WTC11 (cell line): Measurements from ENCODE around the gene KCNMA1. TPM values are rescaled to one million over a fixed set of nuclear protein-coding genes. Genes with fewer than 3 reads are reported as not detected.

ENCODE experiments used
- ATAC-seq: fragments of 200-7000 bp; cut with Tn5 transposase; 2 replicates; pipeline ENCODE4 v1.10.0; 2021; ENCODE audit warnings: mild to moderate bottlenecking, moderate library complexity
- CTCF ChIA-PET: fragments of 300-600 bp; sonication (Branson Sonifier 250); formaldehyde crosslinking; loops from one replicate; lab custom pipeline; 2021; ENCODE audit warnings: antibody characterized with exemption; lab: Charles Lee
- POLR2A ChIA-PET: fragments of 350-600 bp; sonication (Branson Sonifier 250); formaldehyde crosslinking; loops from one replicate; lab custom pipeline; 2021; ENCODE audit warnings: antibody characterized with exemption; lab: Charles Lee
- DNase-seq: peaks from one replicate; pipeline ENCODE4 v3.0.0; 2021; ENCODE audit warnings: low spot score
- H3K27ac Mint-ChIP-seq: 2 replicates; pipeline ENCODE4 v1.8.0; 2021; ENCODE audit warnings: mixed read lengths
- H3K27me3 Mint-ChIP-seq: 2 replicates; pipeline ENCODE4 v1.8.0; 2021; ENCODE audit warnings: low read depth, mild to moderate bottlenecking, moderate library complexity, mixed read lengths
- H3K36me3 Mint-ChIP-seq: 2 replicates; pipeline ENCODE4 v1.8.0; 2021; ENCODE audit warnings: mixed read lengths
- H3K4me1 Mint-ChIP-seq: 2 replicates; pipeline ENCODE4 v1.8.0; 2022; ENCODE audit warnings: mixed read lengths
- H3K4me3 Mint-ChIP-seq: 2 replicates; pipeline ENCODE4 v1.8.0; 2021; ENCODE audit warnings: mild to moderate bottlenecking, moderate library complexity, mixed read lengths
- H3K9me3 Mint-ChIP-seq: 2 replicates; pipeline ENCODE4 v1.8.0; 2021; ENCODE audit warnings: mixed read lengths
- ATF2 ChIP-seq: sonication (generic); formaldehyde crosslinking; IDR thresholded peaks from 2 replicates; pipeline ENCODE4 v1.8.1; 2022; ENCODE audit warnings: low read depth, missing genetic modification reagents, borderline replicate concordance
- CDX4 ChIP-seq: fragments of 250-450 bp; sonication (Bioruptor Pico); IDR thresholded peaks from 2 replicates; pipeline ENCODE4 v1.9.0; 2021; ENCODE audit warnings: moderate library complexity, mild to moderate bottlenecking, inconsistent platforms, borderline replicate concordance
- ELF4 ChIP-seq: sonication (generic); formaldehyde crosslinking; IDR thresholded peaks from 2 replicates; pipeline ENCODE4 v1.8.1; 2022; ENCODE audit warnings: low read depth, mild to moderate bottlenecking, moderate library complexity, missing genetic modification reagents
- ERG ChIP-seq: fragments of 250-450 bp; sonication (Bioruptor Pico); IDR thresholded peaks from 2 replicates; pipeline ENCODE4 v1.8.0; 2021; ENCODE audit warnings: mild to moderate bottlenecking
- FOXK1 ChIP-seq: sonication (generic); formaldehyde crosslinking; IDR thresholded peaks from 2 replicates; pipeline ENCODE4 v1.8.0; 2022; ENCODE audit warnings: mild to moderate bottlenecking, moderate library complexity, missing genetic modification reagents
- FOXP4 ChIP-seq: sonication (generic); formaldehyde crosslinking; IDR thresholded peaks from 2 replicates; pipeline ENCODE4 v1.8.0; 2022; ENCODE audit warnings: mild to moderate bottlenecking, missing genetic modification reagents
- GABPB1 ChIP-seq: sonication (generic); formaldehyde crosslinking; IDR thresholded peaks from 2 replicates; pipeline ENCODE4 v1.8.1; 2023; ENCODE audit warnings: mild to moderate bottlenecking, missing genetic modification reagents
- JAZF1 ChIP-seq: fragments of 250-450 bp; sonication (Bioruptor Pico); IDR thresholded peaks from 2 replicates; pipeline ENCODE4 v1.9.0; 2021; ENCODE audit warnings: moderate library complexity, mild to moderate bottlenecking, inconsistent platforms
- NFE2L1 ChIP-seq: sonication (generic); formaldehyde crosslinking; IDR thresholded peaks from 2 replicates; pipeline ENCODE4 v1.8.1; 2023; ENCODE audit warnings: missing genetic modification reagents
- NR3C1 ChIP-seq: sonication (generic); formaldehyde crosslinking; conservative IDR thresholded peaks from 2 replicates; pipeline ENCODE4 v1.8.1; 2023; ENCODE audit warnings: low read depth, mild to moderate bottlenecking, missing genetic modification reagents
- RELA ChIP-seq: sonication (generic); formaldehyde crosslinking; IDR thresholded peaks from 2 replicates; pipeline ENCODE4 v1.8.1; 2022; ENCODE audit warnings: missing genetic modification reagents, mild to moderate bottlenecking, borderline replicate concordance
- SOX15 ChIP-seq: fragments of 250-450 bp; sonication (Bioruptor Pico); IDR thresholded peaks from 2 replicates; pipeline ENCODE4 v1.9.0; 2021; ENCODE audit warnings: mild to moderate bottlenecking
- ZNF121 ChIP-seq: sonication (generic); formaldehyde crosslinking; IDR thresholded peaks from 2 replicates; pipeline ENCODE4 v1.8.0; 2023; ENCODE audit warnings: missing genetic modification reagents
- ZNF219 ChIP-seq: sonication (generic); formaldehyde crosslinking; IDR thresholded peaks from 2 replicates; pipeline ENCODE4 v1.8.0; 2023; ENCODE audit warnings: missing genetic modification reagents, mild to moderate bottlenecking, borderline replicate concordance
- total RNA-seq: library from RNA; stranded (reverse); gene quantifications from 3 replicates; pipeline ENCODE4 v1.2.3, GENCODE V29; 2021
- TF ChIP-seq, protein P1 (sequence below): sonication (generic); formaldehyde crosslinking; IDR thresholded peaks from 2 replicates; pipeline ENCODE4 v1.8.0; 2022; ENCODE audit warnings: mild to moderate bottlenecking, missing genetic modification reagents
- TF ChIP-seq, protein P2 (sequence below): sonication (generic); formaldehyde crosslinking; IDR thresholded peaks from 2 replicates; pipeline ENCODE4 v1.8.1; 2023; ENCODE audit warnings: mild to moderate bottlenecking, missing genetic modification reagents, moderate library complexity
- TF ChIP-seq, protein P3 (sequence below): sonication (generic); formaldehyde crosslinking; IDR thresholded peaks from 2 replicates; pipeline ENCODE4 v1.8.1; 2023; ENCODE audit warnings: mild to moderate bottlenecking, missing genetic modification reagents
- TF ChIP-seq, protein P4 (sequence below): sonication (generic); formaldehyde crosslinking; IDR thresholded peaks from 2 replicates; pipeline ENCODE4 v1.8.1; 2023; ENCODE audit warnings: mild to moderate bottlenecking, missing genetic modification reagents, moderate library complexity
- TF ChIP-seq, protein P5 (sequence below): fragments of 250-450 bp; sonication (Bioruptor Pico); IDR thresholded peaks from 2 replicates; pipeline ENCODE4 v1.9.0; 2021; ENCODE audit warnings: mild to moderate bottlenecking, borderline replicate concordance

KCNMA1 gene
- total RNA-seq, 1 experiment from 2014 or later = 7.3 TPM

DNA sequence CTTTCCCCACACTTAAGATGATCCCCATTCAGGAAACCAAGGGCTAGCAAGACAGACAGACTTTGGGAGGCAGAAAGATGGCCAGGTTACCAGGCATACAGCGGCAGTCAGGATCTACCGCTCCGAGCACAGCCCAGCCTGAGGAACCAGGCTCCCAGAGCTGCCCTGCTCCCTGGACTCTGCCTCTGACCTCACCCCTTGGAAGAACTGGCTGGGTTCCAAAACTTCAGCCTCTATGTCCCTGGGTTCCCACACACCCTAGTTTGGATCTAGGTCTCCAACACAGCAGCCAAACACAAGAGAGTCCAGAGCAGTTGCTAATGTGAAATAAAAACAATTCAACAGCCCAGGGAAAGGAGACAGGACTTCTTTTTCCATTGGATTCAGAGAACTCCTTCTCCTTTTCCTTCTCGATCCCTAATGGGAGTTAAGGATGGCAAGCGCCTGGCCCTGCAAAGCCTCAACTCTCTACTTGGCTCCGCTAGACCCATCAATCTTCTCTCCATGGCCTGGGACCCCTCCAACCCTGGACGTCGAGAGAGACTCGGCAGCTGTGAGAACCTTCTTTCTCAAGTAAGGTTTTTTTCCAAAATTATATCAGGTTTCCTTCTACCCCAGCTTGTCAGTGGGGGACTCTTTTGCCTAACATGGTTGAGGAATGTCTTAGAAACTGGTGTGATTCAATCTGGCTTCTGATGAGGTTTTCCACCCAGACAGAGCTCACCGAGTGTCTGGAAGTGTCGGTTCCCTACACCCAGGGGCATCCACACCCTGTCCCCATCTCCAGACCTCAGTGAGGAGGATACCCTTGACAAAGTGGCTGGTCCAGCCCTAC lies 219.6 kb downstream of the KCNMA1 start:
- H3K27me3 Mint-ChIP-seq = no peaks in the 10 kb centered on the region
- no peak overlapping the region for H3K4me3 Mint-ChIP-seq
- POLR2A ChIA-PET = no interaction called here
- no peak for TF ChIP-seq SOX15 (CRISPR knock-in tag)
- TF ChIP-seq ERG (CRISPR knock-in tag) = no peak
- TF ChIP-seq, all 79 proteins: peak for 0
- H3K4me1 Mint-ChIP-seq = peaks cover 9% of the 10 kb centered on the region; the same call in 1 of the 2 replicates
- DNase-seq (no peak), ATAC-seq (no peak)
- no peaks in the 10 kb centered on the region for H3K36me3 Mint-ChIP-seq
- no peaks in the 10 kb centered on the region for H3K9me3 Mint-ChIP-seq
- H3K27ac Mint-ChIP-seq = no peak overlapping the region
- CTCF ChIA-PET = interaction anchor here (2.0 kb wide), 1 partner anchor 11 kb away, joined by 9 read pairs; no protein-coding TSS in a partner anchor

GRCh38 chr10:77417359-77417758 lies 220.2 kb downstream of the KCNMA1 start:
- no peaks in the 10 kb centered on the region for H3K27me3 Mint-ChIP-seq
- DNase-seq = no peak
- ATAC-seq = no peak
- POLR2A ChIA-PET = no interaction called here
- H3K27ac Mint-ChIP-seq = no peak overlapping the region
- peaks cover 9% of the 10 kb centered on the region; the same call in 1 of the 2 replicates for H3K4me1 Mint-ChIP-seq
- H3K36me3 Mint-ChIP-seq = no peaks in the 10 kb centered on the region
- CTCF ChIA-PET = interaction anchor here (5.5 kb wide), 1 partner anchor 11 kb away, joined by 26 read pairs; no protein-coding TSS in a partner anchor
- H3K9me3 Mint-ChIP-seq = no peaks in the 10 kb centered on the region
- no peak overlapping the region for H3K4me3 Mint-ChIP-seq
- TF ChIP-seq, protein P1, sequence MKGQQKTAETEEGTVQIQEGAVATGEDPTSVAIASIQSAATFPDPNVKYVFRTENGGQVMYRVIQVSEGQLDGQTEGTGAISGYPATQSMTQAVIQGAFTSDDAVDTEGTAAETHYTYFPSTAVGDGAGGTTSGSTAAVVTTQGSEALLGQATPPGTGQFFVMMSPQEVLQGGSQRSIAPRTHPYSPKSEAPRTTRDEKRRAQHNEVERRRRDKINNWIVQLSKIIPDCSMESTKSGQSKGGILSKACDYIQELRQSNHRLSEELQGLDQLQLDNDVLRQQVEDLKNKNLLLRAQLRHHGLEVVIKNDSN = no peak
- TF ChIP-seq JAZF1 (no peak), ZNF121 (CRISPR knock-in tag) (no peak), ZNF219 (no peak), FOXK1 (CRISPR knock-in tag) (no peak), GABPB1 (CRISPR knock-in tag) (no peak), FOXP4 (CRISPR knock-in tag) (no peak), CDX4 (CRISPR knock-in tag) (no peak), ELF4 (CRISPR knock-in tag) (no peak), RELA (CRISPR knock-in tag) (no peak), NFE2L1 (CRISPR knock-in tag) (no peak), NR3C1 (CRISPR knock-in tag) (no peak), ATF2 (CRISPR knock-in tag) (no peak)
- TF ChIP-seq, protein P2, sequence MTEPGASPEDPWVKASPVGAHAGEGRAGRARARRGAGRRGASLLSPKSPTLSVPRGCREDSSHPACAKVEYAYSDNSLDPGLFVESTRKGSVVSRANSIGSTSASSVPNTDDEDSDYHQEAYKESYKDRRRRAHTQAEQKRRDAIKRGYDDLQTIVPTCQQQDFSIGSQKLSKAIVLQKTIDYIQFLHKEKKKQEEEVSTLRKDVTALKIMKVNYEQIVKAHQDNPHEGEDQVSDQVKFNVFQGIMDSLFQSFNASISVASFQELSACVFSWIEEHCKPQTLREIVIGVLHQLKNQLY (CRISPR knock-in tag) = no peak
- TF ChIP-seq, protein P3, sequence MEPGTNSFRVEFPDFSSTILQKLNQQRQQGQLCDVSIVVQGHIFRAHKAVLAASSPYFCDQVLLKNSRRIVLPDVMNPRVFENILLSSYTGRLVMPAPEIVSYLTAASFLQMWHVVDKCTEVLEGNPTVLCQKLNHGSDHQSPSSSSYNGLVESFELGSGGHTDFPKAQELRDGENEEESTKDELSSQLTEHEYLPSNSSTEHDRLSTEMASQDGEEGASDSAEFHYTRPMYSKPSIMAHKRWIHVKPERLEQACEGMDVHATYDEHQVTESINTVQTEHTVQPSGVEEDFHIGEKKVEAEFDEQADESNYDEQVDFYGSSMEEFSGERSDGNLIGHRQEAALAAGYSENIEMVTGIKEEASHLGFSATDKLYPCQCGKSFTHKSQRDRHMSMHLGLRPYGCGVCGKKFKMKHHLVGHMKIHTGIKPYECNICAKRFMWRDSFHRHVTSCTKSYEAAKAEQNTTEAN (CRISPR knock-in tag) = no peak
- TF ChIP-seq, protein P4, sequence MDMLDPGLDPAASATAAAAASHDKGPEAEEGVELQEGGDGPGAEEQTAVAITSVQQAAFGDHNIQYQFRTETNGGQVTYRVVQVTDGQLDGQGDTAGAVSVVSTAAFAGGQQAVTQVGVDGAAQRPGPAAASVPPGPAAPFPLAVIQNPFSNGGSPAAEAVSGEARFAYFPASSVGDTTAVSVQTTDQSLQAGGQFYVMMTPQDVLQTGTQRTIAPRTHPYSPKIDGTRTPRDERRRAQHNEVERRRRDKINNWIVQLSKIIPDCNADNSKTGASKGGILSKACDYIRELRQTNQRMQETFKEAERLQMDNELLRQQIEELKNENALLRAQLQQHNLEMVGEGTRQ (CRISPR knock-in tag) = no peak
- TF ChIP-seq, protein P5, sequence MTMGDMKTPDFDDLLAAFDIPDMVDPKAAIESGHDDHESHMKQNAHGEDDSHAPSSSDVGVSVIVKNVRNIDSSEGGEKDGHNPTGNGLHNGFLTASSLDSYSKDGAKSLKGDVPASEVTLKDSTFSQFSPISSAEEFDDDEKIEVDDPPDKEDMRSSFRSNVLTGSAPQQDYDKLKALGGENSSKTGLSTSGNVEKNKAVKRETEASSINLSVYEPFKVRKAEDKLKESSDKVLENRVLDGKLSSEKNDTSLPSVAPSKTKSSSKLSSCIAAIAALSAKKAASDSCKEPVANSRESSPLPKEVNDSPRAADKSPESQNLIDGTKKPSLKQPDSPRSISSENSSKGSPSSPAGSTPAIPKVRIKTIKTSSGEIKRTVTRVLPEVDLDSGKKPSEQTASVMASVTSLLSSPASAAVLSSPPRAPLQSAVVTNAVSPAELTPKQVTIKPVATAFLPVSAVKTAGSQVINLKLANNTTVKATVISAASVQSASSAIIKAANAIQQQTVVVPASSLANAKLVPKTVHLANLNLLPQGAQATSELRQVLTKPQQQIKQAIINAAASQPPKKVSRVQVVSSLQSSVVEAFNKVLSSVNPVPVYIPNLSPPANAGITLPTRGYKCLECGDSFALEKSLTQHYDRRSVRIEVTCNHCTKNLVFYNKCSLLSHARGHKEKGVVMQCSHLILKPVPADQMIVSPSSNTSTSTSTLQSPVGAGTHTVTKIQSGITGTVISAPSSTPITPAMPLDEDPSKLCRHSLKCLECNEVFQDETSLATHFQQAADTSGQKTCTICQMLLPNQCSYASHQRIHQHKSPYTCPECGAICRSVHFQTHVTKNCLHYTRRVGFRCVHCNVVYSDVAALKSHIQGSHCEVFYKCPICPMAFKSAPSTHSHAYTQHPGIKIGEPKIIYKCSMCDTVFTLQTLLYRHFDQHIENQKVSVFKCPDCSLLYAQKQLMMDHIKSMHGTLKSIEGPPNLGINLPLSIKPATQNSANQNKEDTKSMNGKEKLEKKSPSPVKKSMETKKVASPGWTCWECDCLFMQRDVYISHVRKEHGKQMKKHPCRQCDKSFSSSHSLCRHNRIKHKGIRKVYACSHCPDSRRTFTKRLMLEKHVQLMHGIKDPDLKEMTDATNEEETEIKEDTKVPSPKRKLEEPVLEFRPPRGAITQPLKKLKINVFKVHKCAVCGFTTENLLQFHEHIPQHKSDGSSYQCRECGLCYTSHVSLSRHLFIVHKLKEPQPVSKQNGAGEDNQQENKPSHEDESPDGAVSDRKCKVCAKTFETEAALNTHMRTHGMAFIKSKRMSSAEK (CRISPR knock-in tag) = no peak
